ENCODE measurements around the gene STARD6.
"Not testable (repeated sequence)": the region's sequence is repeated elsewhere in the genome, so short reads cannot be mapped to it uniquely, and the experiment has no call there.

STARD6 gene

GRCh38 chr18:54357660-54358494 lies at the start of gene STARD6, which contains the start of gene C18orf54:
TSS of gene STARD6 (minus strand) at chr18:54357858. CDS start at chr18:54354573, 3,285 bp downstream.
TSS of gene C18orf54 (plus strand) at chr18:54357906. CDS start at chr18:54360573, 2,667 bp downstream.
- peak; percentile 63 for DNase-seq (ENCODE audit: low read depth)

GRCh38 chr18:54405290-54405689 lies 47.6 kb upstream of the STARD6 start:
- no peak for DNase-seq (ENCODE audit: low read depth)

GRCh38 chr18:54396760-54397159 lies 39.1 kb upstream of the STARD6 start:
- no peak for DNase-seq (ENCODE audit: low read depth)

- no peak for DNase-seq (ENCODE audit: low read depth)
Measured at GRCh38 chr18:54393648-54394294, 36.1 kb upstream of the STARD6 start.

GRCh38 chr18:54392543-54393023 lies 34.9 kb upstream of the STARD6 start:
- DNase-seq (ENCODE audit: low read depth) = no peak

- DNase-seq (ENCODE audit: low read depth) = no peak
Measured at GRCh38 chr18:54390838-54391237, 33.2 kb upstream of the STARD6 start.

- no peak for DNase-seq (ENCODE audit: low read depth)
Measured at GRCh38 chr18:54389143-54389505, 31.5 kb upstream of the STARD6 start.

- DNase-seq (ENCODE audit: low read depth) = no peak
Measured at GRCh38 chr18:54388203-54389142, 30.8 kb upstream of the STARD6 start.

GRCh38 chr18:54387631-54388030 lies 30.0 kb upstream of the STARD6 start:
- no peak for DNase-seq (ENCODE audit: low read depth)

GRCh38 chr18:54386800-54387495 lies 29.3 kb upstream of the STARD6 start:
- DNase-seq (ENCODE audit: low read depth) = not testable (repeated sequence)

- no peak for DNase-seq (ENCODE audit: low read depth)
Measured at GRCh38 chr18:54386043-54386442, 28.4 kb upstream of the STARD6 start.

- no peak for DNase-seq (ENCODE audit: low read depth)
Measured at GRCh38 chr18:54382733-54383252, 25.1 kb upstream of the STARD6 start.

- DNase-seq (ENCODE audit: low read depth) = no peak
Measured at GRCh38 chr18:54382076-54382475, 24.4 kb upstream of the STARD6 start.

- no peak for DNase-seq (ENCODE audit: low read depth)
Measured at GRCh38 chr18:54381640-54382039, 24.0 kb upstream of the STARD6 start.

- DNase-seq (ENCODE audit: low read depth) = no peak
Measured at GRCh38 chr18:54378057-54378456, 20.4 kb upstream of the STARD6 start.

- no peak for DNase-seq (ENCODE audit: low read depth)
Measured at GRCh38 chr18:54360406-54360805, 2.7 kb upstream of the STARD6 start.

GRCh38 chr18:54359233-54359632 lies 1.6 kb upstream of the STARD6 start:
- DNase-seq (ENCODE audit: low read depth) = no peak

GRCh38 chr18:54358495-54359040 lies 910 bp upstream of the STARD6 start:
- DNase-seq (ENCODE audit: low read depth) = no peak

GRCh38 chr18:54357082-54357659 lies 487 bp downstream of the STARD6 start:
- DNase-seq (ENCODE audit: low read depth) = no peak

- DNase-seq (ENCODE audit: low read depth) = no peak
Measured at GRCh38 chr18:54351186-54351585, 6.5 kb downstream of the STARD6 start.

GRCh38 chr18:54338230-54338629 lies 19.4 kb downstream of the STARD6 start:
- no peak for DNase-seq (ENCODE audit: low read depth)

All from stimulated activated CD8-positive, alpha-beta memory T cell treated with anti-CD3 and anti-CD28 coated beads, Interleukin-7, amount 100 ng/mL, for 24 hours (primary cell).